ENCODE results near the gene PTPRN2. TPM values are rescaled to one million over a fixed set of nuclear protein-coding genes. Genes with fewer than 3 reads are reported as not detected.
"Not testable (repeated sequence)": the region's sequence is repeated elsewhere in the genome, so short reads cannot be mapped to it uniquely, and the experiment has no call there.

PTPRN2 gene
- total and polyA plus RNA-seq, 2 donors (not counting 1 experiment from before 2014, with no cell fraction given): 0.54 to 1.2 TPM

- H3K4me3 ChIP-seq (replicated peaks in 1 of 4; ENCODE audit: control extremely low read depth in 1 of 4, insufficient read depth in 1 of 4, low read depth in 3 of 4, low read length in 4 of 4); H3K9ac ChIP-seq (ENCODE audit: insufficient read depth, low read length); H3K27me3 ChIP-seq (ENCODE audit: control insufficient read depth, insufficient read depth, low read length); H3K4me2 ChIP-seq (ENCODE audit: extremely low read depth, insufficient read depth, low read length); H4K20me1 ChIP-seq (ENCODE audit: control insufficient read depth, extremely low read depth, insufficient read depth, low read length); DNase-seq (ENCODE audit: low read depth in 2 of 2); H2AFZ ChIP-seq (ENCODE audit: low read length); H3K9me3 ChIP-seq (ENCODE audit: control insufficient read depth, insufficient read depth, low read depth, low read length); H3K4me1 ChIP-seq (ENCODE audit: control insufficient read depth, extremely low read depth, insufficient read depth, low read length); H3K36me3 ChIP-seq (ENCODE audit: control insufficient read depth, insufficient read depth, low read length); H3K79me2 ChIP-seq (ENCODE audit: control insufficient read depth, insufficient read depth, low read length); H3K27ac ChIP-seq (ENCODE audit: insufficient read depth, low read length): not testable (repeated sequence)
Measured at GRCh38 chr7:158332516-158332915, 255.1 kb downstream of the PTPRN2 start.

GRCh38 chr7:158331826-158332450 is 255.7 kb downstream of the PTPRN2 start:
- not testable (repeated sequence) for H3K4me2 ChIP-seq (ENCODE audit: extremely low read depth, insufficient read depth, low read length); H2AFZ ChIP-seq (ENCODE audit: low read length); H3K9ac ChIP-seq (ENCODE audit: insufficient read depth, low read length); DNase-seq (ENCODE audit: low read depth in 2 of 2); H3K79me2 ChIP-seq (ENCODE audit: control insufficient read depth, insufficient read depth, low read length); H3K27me3 ChIP-seq (ENCODE audit: control insufficient read depth, insufficient read depth, low read length); H3K9me3 ChIP-seq (ENCODE audit: control insufficient read depth, insufficient read depth, low read depth, low read length); H3K4me3 ChIP-seq (replicated peaks in 1 of 4; ENCODE audit: control extremely low read depth in 1 of 4, insufficient read depth in 1 of 4, low read depth in 3 of 4, low read length in 4 of 4); H4K20me1 ChIP-seq (ENCODE audit: control insufficient read depth, extremely low read depth, insufficient read depth, low read length); H3K27ac ChIP-seq (ENCODE audit: insufficient read depth, low read length); H3K4me1 ChIP-seq (ENCODE audit: control insufficient read depth, extremely low read depth, insufficient read depth, low read length); H3K36me3 ChIP-seq (ENCODE audit: control insufficient read depth, insufficient read depth, low read length)

- Histone ChIP-seq H3K4me3 (replicated peaks in 1 of 4; ENCODE audit: control extremely low read depth in 1 of 4, insufficient read depth in 1 of 4, low read depth in 3 of 4, low read length in 4 of 4) (no peak overlapping the region), H3K4me2 (ENCODE audit: extremely low read depth, insufficient read depth, low read length) (no peak overlapping the region), H3K27me3 (ENCODE audit: control insufficient read depth, insufficient read depth, low read length) (no peaks in the 10 kb centered on the region), H3K9me3 (ENCODE audit: control insufficient read depth, insufficient read depth, low read depth, low read length) (peaks cover 11% of the 10 kb centered on the region), H3K27ac (ENCODE audit: insufficient read depth, low read length) (no peak overlapping the region), H3K4me1 (ENCODE audit: control insufficient read depth, extremely low read depth, insufficient read depth, low read length) (no peaks in the 10 kb centered on the region), H3K79me2 (ENCODE audit: control insufficient read depth, insufficient read depth, low read length) (no peaks in the 10 kb centered on the region), H3K36me3 (ENCODE audit: control insufficient read depth, insufficient read depth, low read length) (no peaks in the 10 kb centered on the region), H4K20me1 (ENCODE audit: control insufficient read depth, extremely low read depth, insufficient read depth, low read length) (no peaks in the 10 kb centered on the region), H2AFZ (ENCODE audit: low read length) (no peak overlapping the region), H3K9ac (ENCODE audit: insufficient read depth, low read length) (no peak overlapping the region)
- TF ChIP-seq CTCF (conservative IDR thresholded peaks at IDR 0.05 in 1 of 2, IDR thresholded peaks at IDR 0.05 in 1 of 2; ENCODE audit: low read depth in 1 of 2, low read length in 2 of 2) (no peak), EZH2 (IDR thresholded peaks at IDR 0.05; ENCODE audit: low read length, missing control alignments) (no peak)
- no peak for DNase-seq (ENCODE audit: low read depth in 2 of 2)
Measured at GRCh38 chr7:158329686-158330085, 257.9 kb downstream of the PTPRN2 start.

GRCh38 chr7:158329014-158329610 is 258.5 kb downstream of the PTPRN2 start:
- Histone ChIP-seq H2AFZ (ENCODE audit: low read length) (no peak overlapping the region), H3K27me3 (ENCODE audit: control insufficient read depth, insufficient read depth, low read length) (no peaks in the 10 kb centered on the region), H4K20me1 (ENCODE audit: control insufficient read depth, extremely low read depth, insufficient read depth, low read length) (no peaks in the 10 kb centered on the region), H3K36me3 (ENCODE audit: control insufficient read depth, insufficient read depth, low read length) (no peaks in the 10 kb centered on the region), H3K27ac (ENCODE audit: insufficient read depth, low read length) (no peak overlapping the region), H3K9me3 (ENCODE audit: control insufficient read depth, insufficient read depth, low read depth, low read length) (peaks cover 11% of the 10 kb centered on the region), H3K4me2 (ENCODE audit: extremely low read depth, insufficient read depth, low read length) (no peak overlapping the region), H3K79me2 (ENCODE audit: control insufficient read depth, insufficient read depth, low read length) (no peaks in the 10 kb centered on the region), H3K4me3 (replicated peaks in 1 of 4; ENCODE audit: control extremely low read depth in 1 of 4, insufficient read depth in 1 of 4, low read depth in 3 of 4, low read length in 4 of 4) (no peak overlapping the region), H3K4me1 (ENCODE audit: control insufficient read depth, extremely low read depth, insufficient read depth, low read length) (no peaks in the 10 kb centered on the region), H3K9ac (ENCODE audit: insufficient read depth, low read length) (no peak overlapping the region)
- no peak for TF ChIP-seq EZH2 (IDR thresholded peaks at IDR 0.05; ENCODE audit: low read length, missing control alignments)
- TF ChIP-seq CTCF (conservative IDR thresholded peaks at IDR 0.05 in 1 of 2, IDR thresholded peaks at IDR 0.05 in 1 of 2; ENCODE audit: low read depth in 1 of 2, low read length in 2 of 2): no peak
- no peak for DNase-seq (ENCODE audit: low read depth in 2 of 2)

Data from fibroblast of lung (primary cell).